ENCODE data around the gene FOXF1.

FOXF1 gene

DNA sequence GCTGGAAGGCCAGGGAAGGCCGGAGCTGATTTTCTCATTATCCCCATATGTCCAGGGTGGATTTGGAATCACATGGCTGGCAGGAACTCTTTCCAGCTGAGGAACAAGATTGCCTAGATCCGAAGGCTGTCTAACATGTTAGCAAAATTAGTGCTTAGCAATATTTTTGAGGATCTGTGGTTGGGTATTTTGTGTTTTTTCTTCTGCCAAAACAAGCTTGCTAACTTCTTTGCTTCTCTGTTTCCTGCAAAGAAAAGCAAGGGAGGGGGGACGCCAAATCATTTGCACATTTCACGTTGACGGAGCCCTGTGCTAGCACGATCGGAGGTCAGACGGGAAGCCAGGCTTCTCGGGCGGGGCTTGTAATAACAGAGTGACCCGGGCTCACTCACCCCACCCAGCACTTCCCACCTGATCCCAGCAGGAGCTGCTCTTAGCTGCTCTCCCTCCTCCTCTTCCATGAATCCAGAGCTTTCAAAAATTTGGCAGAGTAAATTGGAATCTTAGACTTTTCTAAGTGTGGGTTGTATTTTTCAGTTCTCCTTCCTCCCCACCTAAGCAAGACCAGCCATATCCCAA lies 33.3 kb upstream of the FOXF1 start:
- ChIA-PET CTCF (no interaction called here), POLR2A (interaction anchor here (1.6 kb wide), 1 partner anchor 32 kb away, joined by 4 read pairs; no protein-coding TSS in a partner anchor)
- DNase-seq (ENCODE audit: extremely low spot score): no peak
- no peak for TF ChIP-seq SUZ12 (IDR thresholded peaks at IDR 0.05)

DNA sequence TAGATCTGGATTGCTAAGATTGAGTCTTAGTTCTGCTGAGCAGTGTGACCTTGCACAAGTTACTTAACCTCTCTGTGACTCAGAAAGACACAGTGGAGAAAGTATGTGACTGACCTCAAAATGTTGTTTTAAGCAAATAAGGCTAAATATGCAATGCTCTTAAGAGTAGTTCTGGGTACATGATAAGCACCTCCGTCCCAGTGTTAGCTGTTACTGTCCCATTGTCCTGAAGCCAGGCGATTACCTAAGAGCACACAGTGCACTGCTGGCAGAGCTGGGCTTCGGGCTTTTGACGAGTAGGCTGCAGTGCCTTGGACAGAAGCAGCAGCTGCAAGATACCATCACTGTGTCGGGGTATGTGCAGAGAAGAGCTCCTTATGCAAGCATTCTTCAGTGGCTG lies 32.7 kb upstream of the FOXF1 start:
- no peak for DNase-seq (ENCODE audit: extremely low spot score)
- POLR2A ChIA-PET: interaction anchor here (1.6 kb wide), 1 partner anchor 32 kb away, joined by 4 read pairs; no protein-coding TSS in a partner anchor
- CTCF ChIA-PET: no interaction called here
- TF ChIP-seq ZNF384 (IDR thresholded peaks at IDR 0.05) (no peak), ELF4 (IDR thresholded peaks at IDR 0.05) (no peak), ARNT (IDR thresholded peaks at IDR 0.05) (no peak), BHLHE40 (IDR thresholded peaks at IDR 0.05; ENCODE audit: borderline replicate concordance) (no peak), TARDBP (IDR thresholded peaks at IDR 0.05) (no peak), NFRKB (IDR thresholded peaks at IDR 0.05) (no peak), CTBP1 (IDR thresholded peaks at IDR 0.05; ENCODE audit: borderline replicate concordance) (no peak), SUZ12 (IDR thresholded peaks at IDR 0.05) (no peak), FOXK2 (IDR thresholded peaks at IDR 0.05) (no peak), HDGF (IDR thresholded peaks at IDR 0.05; ENCODE audit: borderline replicate concordance) (no peak), L3MBTL2 (conservative IDR thresholded peaks at IDR 0.05) (no peak), FOXM1 (IDR thresholded peaks at IDR 0.05; ENCODE audit: borderline replicate concordance) (no peak), SP1 (IDR thresholded peaks at IDR 0.05) (no peak), LEF1 (IDR thresholded peaks at IDR 0.05; ENCODE audit: borderline replicate concordance) (no peak), FOXA1 (IDR thresholded peaks at IDR 0.05) (no peak)
- TF ChIP-seq, protein P1, sequence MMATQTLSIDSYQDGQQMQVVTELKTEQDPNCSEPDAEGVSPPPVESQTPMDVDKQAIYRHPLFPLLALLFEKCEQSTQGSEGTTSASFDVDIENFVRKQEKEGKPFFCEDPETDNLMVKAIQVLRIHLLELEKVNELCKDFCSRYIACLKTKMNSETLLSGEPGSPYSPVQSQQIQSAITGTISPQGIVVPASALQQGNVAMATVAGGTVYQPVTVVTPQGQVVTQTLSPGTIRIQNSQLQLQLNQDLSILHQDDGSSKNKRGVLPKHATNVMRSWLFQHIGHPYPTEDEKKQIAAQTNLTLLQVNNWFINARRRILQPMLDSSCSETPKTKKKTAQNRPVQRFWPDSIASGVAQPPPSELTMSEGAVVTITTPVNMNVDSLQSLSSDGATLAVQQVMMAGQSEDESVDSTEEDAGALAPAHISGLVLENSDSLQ (IDR thresholded peaks at IDR 0.05): no peak

DNA sequence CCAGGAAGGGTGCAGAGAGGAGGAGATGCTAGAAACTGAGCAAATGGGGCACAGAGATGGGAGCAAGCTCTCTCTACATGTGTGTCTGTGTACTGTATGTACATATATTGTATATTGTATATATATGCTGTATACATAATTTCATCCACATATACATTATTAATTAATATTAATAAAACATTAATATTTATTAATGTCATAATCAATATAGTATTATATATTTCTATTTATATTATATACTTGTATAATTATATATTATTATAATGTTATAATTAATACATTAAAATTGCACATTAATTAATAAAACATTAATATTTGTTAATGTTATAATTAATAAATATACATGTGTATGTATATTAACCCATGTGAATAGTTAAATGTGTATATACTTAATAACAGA lies 31.5 kb upstream of the FOXF1 start:
- POLR2A ChIA-PET: no interaction called here

DNA sequence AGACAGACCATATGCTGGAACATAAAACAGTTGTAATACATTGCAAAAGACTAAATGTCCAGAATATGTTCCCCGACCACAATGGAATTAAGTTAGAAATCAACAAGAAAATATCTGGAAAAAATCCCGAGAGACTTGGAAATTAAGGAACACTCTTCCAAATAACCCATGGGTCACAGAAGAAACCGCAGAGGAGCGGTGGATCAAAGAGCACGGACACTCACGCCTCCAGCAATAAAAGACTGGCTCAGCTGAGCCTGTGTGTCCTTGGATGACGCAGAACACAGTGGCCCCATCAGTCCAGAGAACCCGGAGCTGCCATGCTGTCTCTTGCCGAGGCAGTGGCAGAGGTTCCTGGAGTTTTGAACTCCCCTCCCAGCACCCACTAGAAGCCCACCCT lies 30.9 kb upstream of the FOXF1 start:
- ChIA-PET CTCF (no interaction called here), POLR2A (no interaction called here)
- DNase-seq (ENCODE audit: extremely low spot score): no peak
- TF ChIP-seq NFRKB (IDR thresholded peaks at IDR 0.05): no peak
- no peak for TF ChIP-seq FOXK2 (IDR thresholded peaks at IDR 0.05)
- TF ChIP-seq ELF4 (IDR thresholded peaks at IDR 0.05): no peak
- no peak for TF ChIP-seq BHLHE40 (IDR thresholded peaks at IDR 0.05; ENCODE audit: borderline replicate concordance)
- TF ChIP-seq CTBP1 (IDR thresholded peaks at IDR 0.05; ENCODE audit: borderline replicate concordance): no peak
- TF ChIP-seq SP1 (IDR thresholded peaks at IDR 0.05): no peak
- TF ChIP-seq ARNT (IDR thresholded peaks at IDR 0.05): no peak
- TF ChIP-seq ZNF384 (IDR thresholded peaks at IDR 0.05): no peak
- TF ChIP-seq FOXA1 (IDR thresholded peaks at IDR 0.05): no peak
- no peak for TF ChIP-seq SUZ12 (IDR thresholded peaks at IDR 0.05)
- TF ChIP-seq L3MBTL2 (conservative IDR thresholded peaks at IDR 0.05): no peak
- no peak for TF ChIP-seq TARDBP (IDR thresholded peaks at IDR 0.05)
- no peak for TF ChIP-seq LEF1 (IDR thresholded peaks at IDR 0.05; ENCODE audit: borderline replicate concordance)
- TF ChIP-seq FOXM1 (IDR thresholded peaks at IDR 0.05; ENCODE audit: borderline replicate concordance): no peak
- TF ChIP-seq, protein P1 (IDR thresholded peaks at IDR 0.05): no peak
- no peak for TF ChIP-seq HDGF (IDR thresholded peaks at IDR 0.05; ENCODE audit: borderline replicate concordance)

More for the DNA sequence above, 31.5 kb upstream of the FOXF1 start:
- no peak for DNase-seq (ENCODE audit: extremely low spot score)
- CTCF ChIA-PET: no interaction called here
- TF ChIP-seq ARNT (IDR thresholded peaks at IDR 0.05) (no peak), L3MBTL2 (conservative IDR thresholded peaks at IDR 0.05) (no peak), SP1 (IDR thresholded peaks at IDR 0.05) (no peak), FOXM1 (IDR thresholded peaks at IDR 0.05; ENCODE audit: borderline replicate concordance) (no peak), SUZ12 (IDR thresholded peaks at IDR 0.05) (no peak), FOXK2 (IDR thresholded peaks at IDR 0.05) (no peak), FOXA1 (IDR thresholded peaks at IDR 0.05) (no peak), CTBP1 (IDR thresholded peaks at IDR 0.05; ENCODE audit: borderline replicate concordance) (no peak), ZNF384 (IDR thresholded peaks at IDR 0.05) (no peak), TARDBP (IDR thresholded peaks at IDR 0.05) (no peak), NFRKB (IDR thresholded peaks at IDR 0.05) (no peak), HDGF (IDR thresholded peaks at IDR 0.05; ENCODE audit: borderline replicate concordance) (no peak)
- TF ChIP-seq, protein P1 (IDR thresholded peaks at IDR 0.05): no peak

DNA sequence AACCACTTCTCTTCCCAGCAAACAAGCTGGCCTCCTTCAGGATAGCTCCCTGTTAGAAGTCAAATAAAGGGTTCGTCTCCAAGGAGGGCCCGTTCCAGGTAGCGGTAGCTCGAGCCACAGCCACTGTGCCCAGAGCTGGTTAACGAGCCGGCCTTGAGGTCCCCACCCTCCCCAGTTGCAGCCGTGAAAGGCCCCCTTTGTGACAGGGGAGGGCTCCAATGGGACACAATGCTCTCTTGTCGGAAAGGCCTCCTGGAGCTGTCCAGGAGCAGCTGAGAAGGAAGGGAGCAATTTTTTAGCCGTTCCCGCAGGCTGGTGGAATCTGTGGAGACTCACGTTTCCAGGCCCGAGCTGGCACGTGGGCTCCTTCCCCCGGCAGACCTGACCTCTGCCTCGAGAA lies 29.9 kb upstream of the FOXF1 start:
- no peak for DNase-seq (ENCODE audit: extremely low spot score)
- CTCF ChIA-PET: no interaction called here
- no peak for TF ChIP-seq LEF1 (IDR thresholded peaks at IDR 0.05; ENCODE audit: borderline replicate concordance)
- no peak for TF ChIP-seq FOXA1 (IDR thresholded peaks at IDR 0.05)
- no peak for TF ChIP-seq TARDBP (IDR thresholded peaks at IDR 0.05)
- no peak for TF ChIP-seq FOXM1 (IDR thresholded peaks at IDR 0.05; ENCODE audit: borderline replicate concordance)
- no peak for TF ChIP-seq BHLHE40 (IDR thresholded peaks at IDR 0.05; ENCODE audit: borderline replicate concordance)
- no peak for TF ChIP-seq ZNF384 (IDR thresholded peaks at IDR 0.05)
- TF ChIP-seq, protein P1 (IDR thresholded peaks at IDR 0.05): no peak
- TF ChIP-seq ELF4 (IDR thresholded peaks at IDR 0.05): no peak
- no peak for TF ChIP-seq SP1 (IDR thresholded peaks at IDR 0.05)
- no peak for TF ChIP-seq L3MBTL2 (conservative IDR thresholded peaks at IDR 0.05)
- TF ChIP-seq NFRKB (IDR thresholded peaks at IDR 0.05): no peak
- TF ChIP-seq HDGF (IDR thresholded peaks at IDR 0.05; ENCODE audit: borderline replicate concordance): no peak
- TF ChIP-seq ARNT (IDR thresholded peaks at IDR 0.05): no peak
- TF ChIP-seq FOXK2 (IDR thresholded peaks at IDR 0.05): no peak
- no peak for TF ChIP-seq SUZ12 (IDR thresholded peaks at IDR 0.05)
- no peak for TF ChIP-seq CTBP1 (IDR thresholded peaks at IDR 0.05; ENCODE audit: borderline replicate concordance)
- POLR2A ChIA-PET: no interaction called here

All from HEK293T (cell line).